ENCODE measurements around the gene DAB2IP.

DAB2IP gene

DNA sequence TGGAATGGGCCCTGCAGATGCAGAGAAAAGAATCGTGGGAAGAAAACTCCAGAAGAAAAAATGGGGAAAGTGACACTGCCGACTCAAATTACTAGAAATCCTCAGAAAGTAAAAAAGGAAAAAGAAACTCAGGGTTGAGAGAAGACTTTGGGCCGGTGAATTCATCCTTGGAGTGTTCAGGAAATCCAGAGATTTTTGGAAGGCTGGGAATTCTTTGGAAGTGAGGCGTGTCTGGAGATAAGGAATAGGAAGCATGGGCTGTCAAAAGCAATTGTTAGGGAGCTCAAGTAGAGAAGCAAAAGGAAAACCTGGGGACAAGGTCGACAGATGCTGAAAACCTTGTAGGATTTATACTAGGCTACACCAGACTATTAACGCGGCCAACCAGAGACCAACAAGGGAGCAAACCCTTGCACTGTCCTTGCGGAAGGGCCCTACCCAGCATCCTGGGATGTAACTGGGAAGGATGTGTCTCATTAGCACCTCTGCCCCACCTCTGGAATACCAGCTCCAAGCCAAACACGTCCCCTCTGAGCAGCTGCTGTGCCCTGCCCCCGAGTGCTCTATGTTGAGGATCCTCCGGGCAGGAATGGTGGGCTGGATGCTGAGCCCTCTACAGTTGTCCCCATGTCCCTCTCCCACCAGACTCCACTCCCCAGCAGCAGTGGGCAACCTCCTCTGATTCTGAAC, 11.6 kb downstream of the DAB2IP start:
- TF ChIP-seq, protein P1, sequence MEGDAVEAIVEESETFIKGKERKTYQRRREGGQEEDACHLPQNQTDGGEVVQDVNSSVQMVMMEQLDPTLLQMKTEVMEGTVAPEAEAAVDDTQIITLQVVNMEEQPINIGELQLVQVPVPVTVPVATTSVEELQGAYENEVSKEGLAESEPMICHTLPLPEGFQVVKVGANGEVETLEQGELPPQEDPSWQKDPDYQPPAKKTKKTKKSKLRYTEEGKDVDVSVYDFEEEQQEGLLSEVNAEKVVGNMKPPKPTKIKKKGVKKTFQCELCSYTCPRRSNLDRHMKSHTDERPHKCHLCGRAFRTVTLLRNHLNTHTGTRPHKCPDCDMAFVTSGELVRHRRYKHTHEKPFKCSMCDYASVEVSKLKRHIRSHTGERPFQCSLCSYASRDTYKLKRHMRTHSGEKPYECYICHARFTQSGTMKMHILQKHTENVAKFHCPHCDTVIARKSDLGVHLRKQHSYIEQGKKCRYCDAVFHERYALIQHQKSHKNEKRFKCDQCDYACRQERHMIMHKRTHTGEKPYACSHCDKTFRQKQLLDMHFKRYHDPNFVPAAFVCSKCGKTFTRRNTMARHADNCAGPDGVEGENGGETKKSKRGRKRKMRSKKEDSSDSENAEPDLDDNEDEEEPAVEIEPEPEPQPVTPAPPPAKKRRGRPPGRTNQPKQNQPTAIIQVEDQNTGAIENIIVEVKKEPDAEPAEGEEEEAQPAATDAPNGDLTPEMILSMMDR (conservative IDR thresholded peaks at IDR 0.05; ENCODE audit: low read length): no peak
- no peak for TF ChIP-seq EZH2phosphoT487 (IDR thresholded peaks at IDR 0.05; ENCODE audit: borderline replicate concordance)
- no peak overlapping the region for H3K4me3 ChIP-seq (ENCODE audit: low read length, poor library complexity, severe bottlenecking)
- no peak overlapping the region for H3K4me2 ChIP-seq (ENCODE audit: low read depth, low read length, poor library complexity, severe bottlenecking)
- H3K36me3 ChIP-seq (ENCODE audit: insufficient read depth, low read length): no peaks in the 10 kb centered on the region
- no peaks in the 10 kb centered on the region for H3K27me3 ChIP-seq (ENCODE audit: insufficient read depth, low read length, poor library complexity, severe bottlenecking)
- no peaks in the 10 kb centered on the region for H3K79me2 ChIP-seq (ENCODE audit: insufficient read depth, low read length)
- H3K9me2 ChIP-seq (replicated peaks; ENCODE audit: low read depth, low read length): no peaks in the 10 kb centered on the region
- H2AFZ ChIP-seq (ENCODE audit: low read length): no peak overlapping the region
- H4K20me1 ChIP-seq (ENCODE audit: insufficient read depth, low read length, poor library complexity, severe bottlenecking): no peaks in the 10 kb centered on the region
- H3K9me3 ChIP-seq (ENCODE audit: insufficient read depth, low read depth, low read length): no peaks in the 10 kb centered on the region
- no peaks in the 10 kb centered on the region for H3K4me1 ChIP-seq (ENCODE audit: insufficient read depth, low read length, poor library complexity, severe bottlenecking)
- no peaks in the 10 kb centered on the region for H3F3A ChIP-seq (ENCODE audit: low read depth)
- no peak overlapping the region for H3K9ac ChIP-seq (ENCODE audit: low read depth, low read length, poor library complexity, severe bottlenecking)

DNA sequence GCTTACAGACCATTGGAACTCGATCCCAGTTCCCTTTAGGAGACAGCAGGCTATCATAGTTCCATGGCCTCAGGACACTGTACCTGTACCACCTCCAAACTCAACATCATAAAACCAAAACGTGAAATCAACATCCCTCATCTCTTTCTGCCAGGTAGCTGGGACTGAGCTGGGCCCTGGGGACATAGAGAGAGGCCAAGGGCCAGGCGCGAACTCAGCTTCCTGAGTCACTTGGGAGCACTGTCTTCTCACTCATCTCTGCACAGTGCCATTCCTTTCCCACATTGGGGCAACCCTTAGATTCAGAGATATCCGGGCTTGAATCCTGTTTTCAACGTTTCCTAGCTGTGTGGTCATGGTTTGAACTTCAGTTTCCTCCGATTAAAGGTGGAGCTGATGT, 12.2 kb downstream of the DAB2IP start:
- Histone ChIP-seq H3K9ac (ENCODE audit: low read depth, low read length, poor library complexity, severe bottlenecking) (no peak overlapping the region), H3F3A (ENCODE audit: low read depth) (no peaks in the 10 kb centered on the region), H3K9me2 (replicated peaks; ENCODE audit: low read depth, low read length) (no peaks in the 10 kb centered on the region), H3K4me2 (ENCODE audit: low read depth, low read length, poor library complexity, severe bottlenecking) (no peak overlapping the region), H3K27me3 (ENCODE audit: insufficient read depth, low read length, poor library complexity, severe bottlenecking) (no peaks in the 10 kb centered on the region), H3K9me3 (ENCODE audit: insufficient read depth, low read depth, low read length) (no peaks in the 10 kb centered on the region), H3K79me2 (ENCODE audit: insufficient read depth, low read length) (no peaks in the 10 kb centered on the region), H4K20me1 (ENCODE audit: insufficient read depth, low read length, poor library complexity, severe bottlenecking) (no peaks in the 10 kb centered on the region), H2AFZ (ENCODE audit: low read length) (no peak overlapping the region), H3K4me3 (ENCODE audit: low read length, poor library complexity, severe bottlenecking) (no peak overlapping the region), H3K4me1 (ENCODE audit: insufficient read depth, low read length, poor library complexity, severe bottlenecking) (no peaks in the 10 kb centered on the region), H3K36me3 (ENCODE audit: insufficient read depth, low read length) (no peaks in the 10 kb centered on the region)
- TF ChIP-seq, protein P1 (conservative IDR thresholded peaks at IDR 0.05; ENCODE audit: low read length): no peak

DNA sequence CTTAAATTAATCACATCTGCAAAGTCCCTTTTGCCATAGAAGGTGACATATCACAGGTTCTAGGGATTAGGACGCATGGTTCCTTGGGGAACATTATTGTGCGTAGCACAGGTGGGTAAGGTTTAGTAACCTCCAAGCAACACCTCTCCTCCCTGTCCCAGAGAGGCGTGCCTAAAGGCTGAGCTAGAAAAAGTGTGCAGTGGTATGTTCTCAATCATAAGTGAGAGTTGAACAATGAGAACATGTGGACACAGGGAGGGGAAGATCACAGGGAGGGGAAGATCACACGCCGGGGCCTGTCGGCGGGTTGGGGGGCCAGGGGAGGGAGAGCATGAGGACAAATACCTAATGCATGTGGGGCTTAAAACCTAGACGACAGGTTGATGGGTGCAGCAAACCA, 14.9 kb downstream of the DAB2IP start:
- H3K36me3 ChIP-seq (ENCODE audit: insufficient read depth, low read length): no peaks in the 10 kb centered on the region
- no peaks in the 10 kb centered on the region for H3K9me3 ChIP-seq (ENCODE audit: insufficient read depth, low read depth, low read length)
- H3K27me3 ChIP-seq (ENCODE audit: insufficient read depth, low read length, poor library complexity, severe bottlenecking): no peaks in the 10 kb centered on the region
- TF ChIP-seq, protein P1 (conservative IDR thresholded peaks at IDR 0.05; ENCODE audit: low read length): no peak
- TF ChIP-seq EZH2phosphoT487 (IDR thresholded peaks at IDR 0.05; ENCODE audit: borderline replicate concordance): no peak
- H3K79me2 ChIP-seq (ENCODE audit: insufficient read depth, low read length): no peaks in the 10 kb centered on the region
- H3K9me2 ChIP-seq (replicated peaks; ENCODE audit: low read depth, low read length): no peaks in the 10 kb centered on the region
- H4K20me1 ChIP-seq (ENCODE audit: insufficient read depth, low read length, poor library complexity, severe bottlenecking): no peaks in the 10 kb centered on the region
- no peak overlapping the region for H3K4me2 ChIP-seq (ENCODE audit: low read depth, low read length, poor library complexity, severe bottlenecking)
- no peaks in the 10 kb centered on the region for H3F3A ChIP-seq (ENCODE audit: low read depth)
- H3K4me1 ChIP-seq (ENCODE audit: insufficient read depth, low read length, poor library complexity, severe bottlenecking): no peaks in the 10 kb centered on the region
- no peak overlapping the region for H3K9ac ChIP-seq (ENCODE audit: low read depth, low read length, poor library complexity, severe bottlenecking)
- H2AFZ ChIP-seq (ENCODE audit: low read length): no peak overlapping the region
- no peak overlapping the region for H3K4me3 ChIP-seq (ENCODE audit: low read length, poor library complexity, severe bottlenecking)
